HEK293 (cell line): Measurements from ENCODE around the gene POLD4.
A peak's percentile ranks its signal among the peaks of the same experiment; 100 is the strongest.

Experiments used
- CTCF ChIA-PET: fragments of 350-600 bp; formaldehyde crosslinking; extraction: SDS; loops from one replicate; lab custom pipeline; 2021; ENCODE audit warnings: antibody characterized with exemption; lab: Yijun Ruan, JAX
- POLR2A ChIA-PET: fragments of 300-600 bp; formaldehyde crosslinking; extraction: SDS; loops from one replicate; lab custom pipeline; 2020; ENCODE audit warnings: antibody characterized with exemption, inconsistent platforms; lab: Yijun Ruan, JAX
- H3K27ac ChIP-seq: fragments of 200-500 bp; sonication (Bioruptor generic); 2 replicates; pipeline ENCODE4 v1.5.1; 2014; ENCODE audit warnings: low read depth, low read length, control low read depth, inconsistent platforms; ENCODE audit errors: extremely low read depth
- H3K36me3 ChIP-seq, 2 experiments: fragments of 200-500 bp in 1 of 2; sonication (Bioruptor generic) in 1 of 2; 1 replicate in 1 of 2; 2 replicates in 1 of 2; pipeline ENCODE4 v1.5.1; 2014 to 2017; ENCODE audit warnings: inconsistent platforms in 2 of 2, low read length in 2 of 2; ENCODE audit not compliant: control insufficient read depth in 2 of 2, insufficient read depth in 1 of 2
- H3K4me1 ChIP-seq: fragments of 200-500 bp; sonication (Bioruptor generic); 2 replicates; pipeline ENCODE4 v1.5.1; 2014; ENCODE audit warnings: mild to moderate bottlenecking, low read length, inconsistent platforms; ENCODE audit not compliant: control insufficient read depth, insufficient read depth
- H3K4me3 ChIP-seq: 2 replicates; pipeline ENCODE4 v1.5.1; 2011; ENCODE audit warnings: low read depth, mild to moderate bottlenecking, control low read depth, low read length, moderate library complexity
- H3K9me3 ChIP-seq: fragments of 200-500 bp; sonication (Bioruptor generic); 2 replicates; pipeline ENCODE4 v1.5.1; 2014; ENCODE audit warnings: low read depth, low read length, inconsistent platforms; ENCODE audit not compliant: control insufficient read depth, insufficient read depth
- BCL11B ChIP-seq: fragments of 450-650 bp; formaldehyde crosslinking; IDR thresholded peaks from 2 replicates; pipeline ENCODE4 v1.5.1; 2016; ENCODE audit warnings: low read depth, missing biosample characterization, missing genetic modification characterization
- GLIS1 ChIP-seq: fragments of 450-650 bp; formaldehyde crosslinking; IDR thresholded peaks from 2 replicates; pipeline ENCODE4 v1.5.1; 2016; ENCODE audit warnings: missing biosample characterization, missing genetic modification characterization
- GLIS2 ChIP-seq: fragments of 450-650 bp; formaldehyde crosslinking; IDR thresholded peaks from 2 replicates; pipeline ENCODE4 v1.5.1; 2016; ENCODE audit warnings: missing biosample characterization, missing genetic modification characterization
- SCRT2 ChIP-seq: fragments of 450-650 bp; formaldehyde crosslinking; IDR thresholded peaks from 2 replicates; pipeline ENCODE4 v1.5.1; 2016; ENCODE audit warnings: missing biosample characterization, missing genetic modification characterization
- ZBTB20 ChIP-seq: fragments of 450-650 bp; formaldehyde crosslinking; IDR thresholded peaks from 2 replicates; pipeline ENCODE4 v1.5.1; 2016; ENCODE audit warnings: missing biosample characterization, missing genetic modification characterization
- ZIC2 ChIP-seq: fragments of 450-650 bp; formaldehyde crosslinking; IDR thresholded peaks from 2 replicates; pipeline ENCODE4 v1.5.1; 2016; ENCODE audit warnings: missing biosample characterization, missing genetic modification characterization
- ZNF221 ChIP-seq: fragments of 450-650 bp; formaldehyde crosslinking; IDR thresholded peaks from 2 replicates; pipeline ENCODE4 v1.5.1; 2017; ENCODE audit warnings: missing biosample characterization, missing genetic modification characterization, borderline replicate concordance
- ZNF324 ChIP-seq: fragments of 450-650 bp; formaldehyde crosslinking; IDR thresholded peaks from 2 replicates; pipeline ENCODE4 v1.5.1; 2016; ENCODE audit warnings: missing biosample characterization, missing genetic modification characterization
- ZNF335 ChIP-seq: fragments of 450-650 bp; formaldehyde crosslinking; conservative IDR thresholded peaks from 2 replicates; pipeline ENCODE4 v1.5.1; 2016; ENCODE audit warnings: missing biosample characterization, missing genetic modification characterization
- ZNF341 ChIP-seq: fragments of 450-650 bp; formaldehyde crosslinking; IDR thresholded peaks from 2 replicates; pipeline ENCODE4; 2016; ENCODE audit warnings: low read depth, missing biosample characterization, missing genetic modification characterization
- ZNF629 ChIP-seq: fragments of 450-650 bp; formaldehyde crosslinking; IDR thresholded peaks from 2 replicates; pipeline ENCODE4 v1.5.1; 2017; ENCODE audit warnings: missing biosample characterization, missing genetic modification characterization
- ZNF76 ChIP-seq: fragments of 450-650 bp; formaldehyde crosslinking; IDR thresholded peaks from 2 replicates; pipeline ENCODE4; 2016; ENCODE audit warnings: low read depth, missing biosample characterization, missing genetic modification characterization, borderline replicate concordance
- TF ChIP-seq, protein P1 (sequence below): fragments of 450-650 bp; formaldehyde crosslinking; IDR thresholded peaks from 2 replicates; pipeline ENCODE4 v1.5.1; 2016; ENCODE audit warnings: missing biosample characterization, missing genetic modification characterization
- TF ChIP-seq, protein P2 (sequence below): fragments of 450-650 bp; formaldehyde crosslinking; IDR thresholded peaks from 2 replicates; pipeline ENCODE4 v1.5.1; 2016; ENCODE audit warnings: missing biosample characterization, missing genetic modification characterization
- TF ChIP-seq, protein P3 (sequence below): fragments of 450-650 bp; formaldehyde crosslinking; IDR thresholded peaks from 2 replicates; pipeline ENCODE4 v1.5.1; 2016; ENCODE audit warnings: missing biosample characterization, missing genetic modification characterization
- TF ChIP-seq, protein P4 (sequence below): fragments of 450-650 bp; formaldehyde crosslinking; optimal IDR thresholded peaks from 2 replicates; pipeline ENCODE3; 2016; ENCODE audit warnings: missing biosample characterization, mild to moderate bottlenecking, missing genetic modification characterization
- TF ChIP-seq, protein P5 (sequence below): fragments of 450-650 bp; formaldehyde crosslinking; IDR thresholded peaks from 2 replicates; pipeline ENCODE4 v1.5.1; 2016; ENCODE audit warnings: missing biosample characterization, missing genetic modification characterization
- TF ChIP-seq, protein P6 (sequence below): fragments of 450-650 bp; formaldehyde crosslinking; IDR thresholded peaks from 2 replicates; pipeline ENCODE4 v1.5.1; 2017; ENCODE audit warnings: missing biosample characterization, mild to moderate bottlenecking, missing genetic modification characterization, moderate library complexity

Gene POLD4

DNA sequence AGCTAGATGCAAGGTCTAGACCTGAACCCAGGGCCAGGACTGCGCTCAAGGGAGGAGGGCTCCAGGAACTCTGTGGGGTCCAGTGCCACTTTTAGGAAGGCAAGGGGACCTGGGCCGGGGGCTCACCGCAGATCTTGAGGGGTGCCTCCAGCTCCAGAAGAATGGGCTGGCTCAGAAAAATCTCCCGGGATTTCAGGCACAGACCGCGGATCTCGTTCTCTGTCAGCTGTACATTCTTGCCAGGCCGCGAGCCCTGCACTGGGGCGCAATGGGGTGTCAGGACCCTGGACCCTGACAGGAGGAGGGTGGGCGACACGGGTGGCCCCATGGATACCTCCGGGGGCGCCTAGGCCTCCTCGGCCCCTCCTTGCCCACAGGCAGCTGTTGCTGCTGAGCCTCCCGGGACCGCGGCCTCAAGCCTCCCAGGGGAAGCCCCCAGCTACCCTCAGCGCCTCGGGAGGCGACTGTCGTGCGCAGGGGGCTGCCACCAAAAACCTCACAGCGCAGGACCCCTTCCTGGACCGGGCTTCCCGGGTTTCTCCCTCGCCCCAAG is 47.7 kb upstream of the POLD4 start:
- H3K4me3 ChIP-seq = peak overlapping the region; percentile 79
- peaks cover 0 to 45% of the 10 kb centered on the region in 2 experiments; a peak in 2 of 3 replicates for H3K36me3 ChIP-seq
- H3K9me3 ChIP-seq = no peaks in the 10 kb centered on the region
- ChIA-PET CTCF (interaction anchor here (0.5 to 2.8 kb wide), 22 partner anchors 9 to 393 kb away, joined by 3 to 20 read pairs (median 6); partner anchors contain the start of genes PITPNM1, RAD9A and TMEM134), POLR2A (interaction anchor here (1.0 to 3.3 kb wide), 24 partner anchors 9 to 229 kb away, joined by 3 to 53 read pairs (median 6); partner anchors contain the start of genes AIP, CORO1B, GSTP1 and NUDT8)
- H3K27ac ChIP-seq = peak overlapping the region; percentile 88
- H3K4me1 ChIP-seq = no peaks in the 10 kb centered on the region
- TF ChIP-seq ZNF341 (tag by site-specific recombination) (peak; percentile 22; the same call in 1 of the 2 replicates), SCRT2 (tag by site-specific recombination) (peak; percentile 58; the same call in 1 of the 2 replicates), ZNF629 (tag by site-specific recombination) (no peak), ZBTB20 (tag by site-specific recombination) (peak; percentile 21; the same call in 1 of the 2 replicates), ZIC2 (peak; percentile 72; the same call in 1 of the 2 replicates), ZNF221 (tag by site-specific recombination) (no peak), ZNF335 (tag by site-specific recombination) (peak; percentile 30; the same call in 1 of the 2 replicates), ZNF324 (tag by site-specific recombination) (no peak), GLIS1 (tag by site-specific recombination) (peak; percentile 70), GLIS2 (tag by site-specific recombination) (peak; percentile 96), ZNF76 (0 out of 2 replicates have a peak, but pooled peaks have one; percentile 14), BCL11B (tag by site-specific recombination) (no peak)
- TF ChIP-seq, protein P1, sequence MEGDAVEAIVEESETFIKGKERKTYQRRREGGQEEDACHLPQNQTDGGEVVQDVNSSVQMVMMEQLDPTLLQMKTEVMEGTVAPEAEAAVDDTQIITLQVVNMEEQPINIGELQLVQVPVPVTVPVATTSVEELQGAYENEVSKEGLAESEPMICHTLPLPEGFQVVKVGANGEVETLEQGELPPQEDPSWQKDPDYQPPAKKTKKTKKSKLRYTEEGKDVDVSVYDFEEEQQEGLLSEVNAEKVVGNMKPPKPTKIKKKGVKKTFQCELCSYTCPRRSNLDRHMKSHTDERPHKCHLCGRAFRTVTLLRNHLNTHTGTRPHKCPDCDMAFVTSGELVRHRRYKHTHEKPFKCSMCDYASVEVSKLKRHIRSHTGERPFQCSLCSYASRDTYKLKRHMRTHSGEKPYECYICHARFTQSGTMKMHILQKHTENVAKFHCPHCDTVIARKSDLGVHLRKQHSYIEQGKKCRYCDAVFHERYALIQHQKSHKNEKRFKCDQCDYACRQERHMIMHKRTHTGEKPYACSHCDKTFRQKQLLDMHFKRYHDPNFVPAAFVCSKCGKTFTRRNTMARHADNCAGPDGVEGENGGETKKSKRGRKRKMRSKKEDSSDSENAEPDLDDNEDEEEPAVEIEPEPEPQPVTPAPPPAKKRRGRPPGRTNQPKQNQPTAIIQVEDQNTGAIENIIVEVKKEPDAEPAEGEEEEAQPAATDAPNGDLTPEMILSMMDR (tag by site-specific recombination) = peak; percentile 54; the same call in 1 of the 2 replicates
- TF ChIP-seq, protein P2, sequence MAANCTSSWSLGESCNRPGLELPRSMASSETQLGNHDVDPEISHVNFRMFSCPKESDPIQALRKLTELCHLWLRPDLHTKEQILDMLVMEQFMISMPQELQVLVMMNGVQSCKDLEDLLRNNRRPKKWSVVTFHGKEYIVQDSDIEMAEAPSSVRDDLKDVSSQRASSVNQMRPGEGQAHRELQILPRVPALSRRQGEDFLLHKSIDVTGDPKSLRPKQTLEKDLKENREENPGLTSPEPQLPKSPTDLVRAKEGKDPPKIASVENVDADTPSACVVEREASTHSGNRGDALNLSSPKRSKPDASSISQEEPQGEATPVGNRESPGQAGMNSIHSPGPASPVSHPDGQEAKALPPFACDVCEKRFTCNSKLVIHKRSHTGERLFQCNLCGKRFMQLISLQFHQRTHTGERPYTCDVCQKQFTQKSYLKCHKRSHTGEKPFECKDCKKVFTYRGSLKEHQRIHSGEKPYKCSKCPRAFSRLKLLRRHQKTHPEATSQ (tag by site-specific recombination) = no peak
- TF ChIP-seq, protein P3, sequence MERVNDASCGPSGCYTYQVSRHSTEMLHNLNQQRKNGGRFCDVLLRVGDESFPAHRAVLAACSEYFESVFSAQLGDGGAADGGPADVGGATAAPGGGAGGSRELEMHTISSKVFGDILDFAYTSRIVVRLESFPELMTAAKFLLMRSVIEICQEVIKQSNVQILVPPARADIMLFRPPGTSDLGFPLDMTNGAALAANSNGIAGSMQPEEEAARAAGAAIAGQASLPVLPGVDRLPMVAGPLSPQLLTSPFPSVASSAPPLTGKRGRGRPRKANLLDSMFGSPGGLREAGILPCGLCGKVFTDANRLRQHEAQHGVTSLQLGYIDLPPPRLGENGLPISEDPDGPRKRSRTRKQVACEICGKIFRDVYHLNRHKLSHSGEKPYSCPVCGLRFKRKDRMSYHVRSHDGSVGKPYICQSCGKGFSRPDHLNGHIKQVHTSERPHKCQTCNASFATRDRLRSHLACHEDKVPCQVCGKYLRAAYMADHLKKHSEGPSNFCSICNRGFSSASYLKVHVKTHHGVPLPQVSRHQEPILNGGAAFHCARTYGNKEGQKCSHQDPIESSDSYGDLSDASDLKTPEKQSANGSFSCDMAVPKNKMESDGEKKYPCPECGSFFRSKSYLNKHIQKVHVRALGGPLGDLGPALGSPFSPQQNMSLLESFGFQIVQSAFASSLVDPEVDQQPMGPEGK (tag by site-specific recombination) = peak; percentile 58; the same call in 1 of the 2 replicates
- TF ChIP-seq, protein P4, sequence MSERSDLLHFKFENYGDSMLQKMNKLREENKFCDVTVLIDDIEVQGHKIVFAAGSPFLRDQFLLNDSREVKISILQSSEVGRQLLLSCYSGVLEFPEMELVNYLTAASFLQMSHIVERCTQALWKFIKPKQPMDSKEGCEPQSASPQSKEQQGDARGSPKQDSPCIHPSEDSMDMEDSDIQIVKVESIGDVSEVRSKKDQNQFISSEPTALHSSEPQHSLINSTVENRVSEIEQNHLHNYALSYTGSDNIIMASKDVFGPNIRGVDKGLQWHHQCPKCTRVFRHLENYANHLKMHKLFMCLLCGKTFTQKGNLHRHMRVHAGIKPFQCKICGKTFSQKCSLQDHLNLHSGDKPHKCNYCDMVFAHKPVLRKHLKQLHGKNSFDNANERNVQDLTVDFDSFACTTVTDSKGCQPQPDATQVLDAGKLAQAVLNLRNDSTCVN (tag by site-specific recombination) = peak; percentile 72
- TF ChIP-seq, protein P5, sequence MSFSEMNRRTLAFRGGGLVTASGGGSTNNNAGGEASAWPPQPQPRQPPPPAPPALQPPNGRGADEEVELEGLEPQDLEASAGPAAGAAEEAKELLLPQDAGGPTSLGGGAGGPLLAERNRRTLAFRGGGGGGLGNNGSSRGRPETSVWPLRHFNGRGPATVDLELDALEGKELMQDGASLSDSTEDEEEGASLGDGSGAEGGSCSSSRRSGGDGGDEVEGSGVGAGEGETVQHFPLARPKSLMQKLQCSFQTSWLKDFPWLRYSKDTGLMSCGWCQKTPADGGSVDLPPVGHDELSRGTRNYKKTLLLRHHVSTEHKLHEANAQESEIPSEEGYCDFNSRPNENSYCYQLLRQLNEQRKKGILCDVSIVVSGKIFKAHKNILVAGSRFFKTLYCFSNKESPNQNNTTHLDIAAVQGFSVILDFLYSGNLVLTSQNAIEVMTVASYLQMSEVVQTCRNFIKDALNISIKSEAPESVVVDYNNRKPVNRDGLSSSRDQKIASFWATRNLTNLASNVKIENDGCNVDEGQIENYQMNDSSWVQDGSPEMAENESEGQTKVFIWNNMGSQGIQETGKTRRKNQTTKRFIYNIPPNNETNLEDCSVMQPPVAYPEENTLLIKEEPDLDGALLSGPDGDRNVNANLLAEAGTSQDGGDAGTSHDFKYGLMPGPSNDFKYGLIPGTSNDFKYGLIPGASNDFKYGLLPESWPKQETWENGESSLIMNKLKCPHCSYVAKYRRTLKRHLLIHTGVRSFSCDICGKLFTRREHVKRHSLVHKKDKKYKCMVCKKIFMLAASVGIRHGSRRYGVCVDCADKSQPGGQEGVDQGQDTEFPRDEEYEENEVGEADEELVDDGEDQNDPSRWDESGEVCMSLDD = peak; percentile 53
- TF ChIP-seq, protein P6, sequence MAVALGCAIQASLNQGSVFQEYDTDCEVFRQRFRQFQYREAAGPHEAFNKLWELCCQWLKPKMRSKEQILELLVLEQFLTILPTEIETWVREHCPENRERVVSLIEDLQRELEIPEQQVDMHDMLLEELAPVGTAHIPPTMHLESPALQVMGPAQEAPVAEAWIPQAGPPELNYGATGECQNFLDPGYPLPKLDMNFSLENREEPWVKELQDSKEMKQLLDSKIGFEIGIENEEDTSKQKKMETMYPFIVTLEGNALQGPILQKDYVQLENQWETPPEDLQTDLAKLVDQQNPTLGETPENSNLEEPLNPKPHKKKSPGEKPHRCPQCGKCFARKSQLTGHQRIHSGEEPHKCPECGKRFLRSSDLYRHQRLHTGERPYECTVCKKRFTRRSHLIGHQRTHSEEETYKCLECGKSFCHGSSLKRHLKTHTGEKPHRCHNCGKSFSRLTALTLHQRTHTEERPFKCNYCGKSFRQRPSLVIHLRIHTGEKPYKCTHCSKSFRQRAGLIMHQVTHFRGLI (tag by site-specific recombination) = no peak
